ENCODE measurements around the gene RPGRIP1.
"Not testable (repeated sequence)": the region's sequence is repeated elsewhere in the genome, so short reads cannot be mapped to it uniquely, and the experiment has no call there.

The RPGRIP1 gene

DNA sequence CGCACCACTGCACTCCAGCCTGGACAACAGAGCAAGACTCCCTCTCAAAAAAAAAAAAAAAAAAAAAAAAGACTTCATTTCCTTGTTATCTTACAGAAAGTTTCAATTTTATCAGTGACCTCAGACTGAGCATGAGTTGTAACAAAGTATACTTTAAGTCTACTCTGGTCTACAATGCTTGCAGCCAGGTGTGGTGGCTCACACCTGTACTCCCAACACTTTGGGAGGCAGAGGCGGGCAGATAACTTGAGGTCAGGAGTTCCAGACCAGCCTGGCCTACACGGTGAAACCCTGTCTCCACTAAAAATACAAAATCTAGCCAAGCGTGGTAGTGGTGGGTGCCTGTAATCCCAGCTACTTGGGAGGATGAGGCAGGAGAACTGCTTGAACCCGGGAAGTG lies 28.7 kb upstream of the RPGRIP1 start:
- Histone ChIP-seq H2BK120ac (ENCODE audit: low read depth, low read length) (no peak overlapping the region), H3K4me2 (ENCODE audit: low read length, poor library complexity, severe bottlenecking) (no peak overlapping the region), H3K14ac (ENCODE audit: low read length in 2 of 2) (no peak overlapping the region), H2BK12ac (ENCODE audit: low read length in 2 of 2) (no peak overlapping the region), H4K91ac (ENCODE audit: low read length) (no peak overlapping the region), H3K36me3 (ENCODE audit: control insufficient read depth in 1 of 2, insufficient read depth in 2 of 2, low read depth in 1 of 2, low read length in 2 of 2) (peaks cover 37 to 72% of the 10 kb centered on the region in 2 experiments), H3K27me3 (ENCODE audit: control insufficient read depth in 1 of 2, insufficient read depth in 1 of 2, low read length in 2 of 2) (no peaks in the 10 kb centered on the region), H2BK5ac (ENCODE audit: low read depth, low read length, poor library complexity, severe bottlenecking) (no peak overlapping the region), H4K8ac (ENCODE audit: low read length) (no peak overlapping the region), H3K27ac (ENCODE audit: low read length, poor library complexity, severe bottlenecking) (no peak overlapping the region), H3K9ac (ENCODE audit: low read length) (no peak overlapping the region), H2AFZ (ENCODE audit: low read depth, low read length) (no peak overlapping the region), H3K9me3 (ENCODE audit: control insufficient read depth, low read length) (no peaks in the 10 kb centered on the region), H3K23ac (ENCODE audit: low read length in 2 of 2) (no peak overlapping the region), H3K79me1 (replicated peaks; ENCODE audit: low read length, poor library complexity, severe bottlenecking) (no peaks in the 10 kb centered on the region), H3K4me3 (ENCODE audit: insufficient read depth in 1 of 2, low read depth in 1 of 2, low read length in 2 of 2) (no peak overlapping the region), H2BK15ac (ENCODE audit: low read depth, poor library complexity, severe bottlenecking) (no peak overlapping the region), H3K4ac (ENCODE audit: low read depth in 1 of 2, low read length in 2 of 2) (no peak overlapping the region), H2AK5ac (ENCODE audit: low read length, severe bottlenecking) (no peak overlapping the region), H3K4me1 (ENCODE audit: control insufficient read depth, insufficient read depth, low read depth, low read length) (peaks cover 10% of the 10 kb centered on the region), H3K18ac (ENCODE audit: low read depth in 1 of 2, low read length in 2 of 2) (no peak overlapping the region)
- DNase-seq = no peak
- WGBS = 99% methylated on average over 3 of the region's 5 CpGs

GRCh38 chr14:21252149-21252548 lies 27.7 kb upstream of the RPGRIP1 start:
- no peak overlapping the region for H3K18ac ChIP-seq (ENCODE audit: low read depth in 1 of 2, low read length in 2 of 2)
- H2AK5ac ChIP-seq (ENCODE audit: low read length, severe bottlenecking) = no peak overlapping the region
- H3K4ac ChIP-seq (ENCODE audit: low read depth in 1 of 2, low read length in 2 of 2) = no peak overlapping the region
- H2AFZ ChIP-seq (ENCODE audit: low read depth, low read length) = no peak overlapping the region
- H2BK15ac ChIP-seq (ENCODE audit: low read depth, poor library complexity, severe bottlenecking) = no peak overlapping the region
- H3K9ac ChIP-seq (ENCODE audit: low read length) = no peak overlapping the region
- H3K4me2 ChIP-seq (ENCODE audit: low read length, poor library complexity, severe bottlenecking) = no peak overlapping the region
- no peak overlapping the region for H3K14ac ChIP-seq (ENCODE audit: low read length in 2 of 2)
- no peak for DNase-seq
- H3K9me3 ChIP-seq (ENCODE audit: control insufficient read depth, low read length) = no peaks in the 10 kb centered on the region
- no peak overlapping the region for H4K91ac ChIP-seq (ENCODE audit: low read length)
- 100% methylated on average over 1 of the region's 2 CpGs for WGBS
- no peaks in the 10 kb centered on the region for H3K27me3 ChIP-seq (ENCODE audit: control insufficient read depth in 1 of 2, insufficient read depth in 1 of 2, low read length in 2 of 2)
- peaks cover 12% of the 10 kb centered on the region for H3K4me1 ChIP-seq (ENCODE audit: control insufficient read depth, insufficient read depth, low read depth, low read length)
- no peak overlapping the region for H2BK5ac ChIP-seq (ENCODE audit: low read depth, low read length, poor library complexity, severe bottlenecking)
- no peak overlapping the region for H3K23ac ChIP-seq (ENCODE audit: low read length in 2 of 2)
- no peak overlapping the region for H3K27ac ChIP-seq (ENCODE audit: low read length, poor library complexity, severe bottlenecking)
- H4K8ac ChIP-seq (ENCODE audit: low read length) = no peak overlapping the region
- H2BK12ac ChIP-seq (ENCODE audit: low read length in 2 of 2) = no peak overlapping the region
- H3K4me3 ChIP-seq (ENCODE audit: insufficient read depth in 1 of 2, low read depth in 1 of 2, low read length in 2 of 2) = no peak overlapping the region
- H2BK120ac ChIP-seq (ENCODE audit: low read depth, low read length) = no peak overlapping the region
- H3K36me3 ChIP-seq (ENCODE audit: control insufficient read depth in 1 of 2, insufficient read depth in 2 of 2, low read depth in 1 of 2, low read length in 2 of 2) = peaks cover 40 to 74% of the 10 kb centered on the region in 2 experiments
- H3K79me1 ChIP-seq (replicated peaks; ENCODE audit: low read length, poor library complexity, severe bottlenecking) = no peaks in the 10 kb centered on the region

GRCh38 chr14:21255385-21256101 lies 24.3 kb upstream of the RPGRIP1 start:
- Histone ChIP-seq H2AK5ac (ENCODE audit: low read length, severe bottlenecking) (no peak overlapping the region), H2BK120ac (ENCODE audit: low read depth, low read length) (no peak overlapping the region), H3K4me2 (ENCODE audit: low read length, poor library complexity, severe bottlenecking) (no peak overlapping the region), H3K14ac (ENCODE audit: low read length in 2 of 2) (no peak overlapping the region), H3K27me3 (ENCODE audit: control insufficient read depth in 1 of 2, insufficient read depth in 1 of 2, low read length in 2 of 2) (no peaks in the 10 kb centered on the region), H2BK5ac (ENCODE audit: low read depth, low read length, poor library complexity, severe bottlenecking) (no peak overlapping the region), H3K79me1 (replicated peaks; ENCODE audit: low read length, poor library complexity, severe bottlenecking) (no peaks in the 10 kb centered on the region), H3K18ac (ENCODE audit: low read depth in 1 of 2, low read length in 2 of 2) (no peak overlapping the region), H4K8ac (ENCODE audit: low read length) (no peak overlapping the region), H3K23ac (ENCODE audit: low read length in 2 of 2) (no peak overlapping the region), H2AFZ (ENCODE audit: low read depth, low read length) (no peak overlapping the region), H2BK15ac (ENCODE audit: low read depth, poor library complexity, severe bottlenecking) (no peak overlapping the region), H2BK12ac (ENCODE audit: low read length in 2 of 2) (no peak overlapping the region), H3K9ac (ENCODE audit: low read length) (peak overlapping the region; percentile 67), H3K4me1 (ENCODE audit: control insufficient read depth, insufficient read depth, low read depth, low read length) (peaks cover 13% of the 10 kb centered on the region), H3K36me3 (ENCODE audit: control insufficient read depth in 1 of 2, insufficient read depth in 2 of 2, low read depth in 1 of 2, low read length in 2 of 2) (peaks cover 40 to 67% of the 10 kb centered on the region in 2 experiments), H3K4me3 (ENCODE audit: insufficient read depth in 1 of 2, low read depth in 1 of 2, low read length in 2 of 2) (peak overlapping the region in 1 of 2 experiments; percentile 16), H3K27ac (ENCODE audit: low read length, poor library complexity, severe bottlenecking) (no peak overlapping the region), H3K4ac (ENCODE audit: low read depth in 1 of 2, low read length in 2 of 2) (no peak overlapping the region), H4K91ac (ENCODE audit: low read length) (no peak overlapping the region), H3K9me3 (ENCODE audit: control insufficient read depth, low read length) (no peaks in the 10 kb centered on the region)
- peak; percentile 73 for DNase-seq
- WGBS = 82% methylated on average over 4 of the region's 4 CpGs

DNA sequence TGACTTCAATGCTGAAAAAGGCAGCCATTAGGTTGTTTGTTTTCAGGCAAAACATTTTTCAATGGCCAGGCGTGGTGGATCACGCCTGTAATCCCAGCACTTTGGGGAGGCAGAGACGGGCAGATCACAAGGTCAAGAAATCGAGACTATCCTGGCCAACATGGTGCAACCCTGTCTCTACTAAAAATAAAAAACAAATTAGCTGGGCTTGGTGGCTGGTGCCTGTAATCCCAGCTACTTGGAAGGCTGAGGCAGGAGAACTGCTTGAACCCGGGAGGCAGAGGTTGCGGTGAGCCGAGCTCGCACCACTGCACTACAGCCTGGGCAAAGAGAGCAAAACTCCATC lies 23.8 kb upstream of the RPGRIP1 start:
- Histone ChIP-seq H3K4me1 (ENCODE audit: control insufficient read depth, insufficient read depth, low read depth, low read length) (peaks cover 14% of the 10 kb centered on the region), H3K36me3 (ENCODE audit: control insufficient read depth in 1 of 2, insufficient read depth in 2 of 2, low read depth in 1 of 2, low read length in 2 of 2) (peaks cover 40 to 66% of the 10 kb centered on the region in 2 experiments), H3K27ac (ENCODE audit: low read length, poor library complexity, severe bottlenecking) (peak overlapping the region; percentile 20), H3K9ac (ENCODE audit: low read length) (peak overlapping the region; percentile 67)
- not testable (repeated sequence) for H2BK5ac ChIP-seq (ENCODE audit: low read depth, low read length, poor library complexity, severe bottlenecking); H2AFZ ChIP-seq (ENCODE audit: low read depth, low read length); H3K23ac ChIP-seq (ENCODE audit: low read length in 2 of 2); H3K14ac ChIP-seq (ENCODE audit: low read length in 2 of 2); H3K4me2 ChIP-seq (ENCODE audit: low read length, poor library complexity, severe bottlenecking); H4K91ac ChIP-seq (ENCODE audit: low read length); H3K4me3 ChIP-seq (ENCODE audit: insufficient read depth in 1 of 2, low read depth in 1 of 2, low read length in 2 of 2); H3K79me1 ChIP-seq (replicated peaks; ENCODE audit: low read length, poor library complexity, severe bottlenecking); H3K27me3 ChIP-seq (ENCODE audit: control insufficient read depth in 1 of 2, insufficient read depth in 1 of 2, low read length in 2 of 2); H2BK120ac ChIP-seq (ENCODE audit: low read depth, low read length); H2BK12ac ChIP-seq (ENCODE audit: low read length in 2 of 2); H3K4ac ChIP-seq (ENCODE audit: low read depth in 1 of 2, low read length in 2 of 2); H3K9me3 ChIP-seq (ENCODE audit: control insufficient read depth, low read length); H3K18ac ChIP-seq (ENCODE audit: low read depth in 1 of 2, low read length in 2 of 2); H2BK15ac ChIP-seq (ENCODE audit: low read depth, poor library complexity, severe bottlenecking); H4K8ac ChIP-seq (ENCODE audit: low read length); H2AK5ac ChIP-seq (ENCODE audit: low read length, severe bottlenecking); DNase-seq
- WGBS = 80% methylated on average over 8 of the region's 8 CpGs
